ENCODE results near the gene GTPBP6. TPM values are rescaled to one million over a fixed set of nuclear protein-coding genes. Genes with fewer than 3 reads are reported as not detected.

Gene GTPBP6
- total RNA-seq, 1 donor from 2014 or later, result 75.6 TPM

DNA sequence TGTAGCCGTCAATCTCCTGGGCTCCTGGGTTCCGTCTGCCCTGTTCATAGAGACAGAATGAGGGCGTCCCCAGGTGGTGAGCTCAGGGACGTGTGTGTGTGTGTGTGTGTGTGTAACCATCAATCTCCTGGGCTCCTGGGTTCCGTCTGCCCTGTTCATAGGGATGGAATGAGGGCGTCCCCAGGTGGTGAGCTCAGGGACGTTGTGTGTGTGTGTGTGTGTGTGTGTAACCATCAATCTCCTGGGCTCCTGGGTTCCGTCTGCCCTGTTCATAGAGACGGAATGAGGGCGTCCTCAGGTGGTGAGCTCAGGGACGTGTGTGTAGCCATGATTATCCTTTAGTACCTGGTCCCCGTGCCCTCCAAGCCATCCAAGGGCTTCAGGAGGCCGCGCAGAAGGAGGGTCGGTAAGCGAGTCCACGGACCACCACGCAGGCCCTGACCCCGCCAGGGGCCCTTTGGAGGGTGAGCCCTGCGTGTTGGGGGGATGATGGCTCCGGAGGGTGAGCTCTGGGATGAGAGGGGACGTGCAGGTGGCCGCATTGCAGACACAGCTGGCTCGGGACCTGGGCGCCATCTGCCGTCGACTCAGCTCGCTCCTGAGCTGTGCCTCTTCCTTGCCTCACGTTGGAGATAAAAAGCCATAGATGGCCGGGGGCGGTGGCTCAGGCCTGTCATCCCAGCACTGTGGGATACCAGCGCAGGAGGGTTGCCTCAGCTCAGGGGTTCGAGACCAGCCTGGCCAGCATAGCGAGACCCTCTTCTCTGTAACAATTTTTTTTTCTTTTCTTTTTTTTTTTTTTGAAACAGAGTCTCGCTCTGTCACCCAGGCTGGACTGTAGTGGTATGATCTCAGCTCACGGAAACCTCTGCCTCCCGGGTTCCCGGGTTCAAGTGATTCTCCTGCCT is 5.4 kb upstream of the GTPBP6 start:
- intact Hi-C loops (cut with micrococcal nuclease), result no loop called here
- Mint-ChIP-seq H3K27me3 (peaks cover 2% of the 10 kb centered on the region), H3K27ac (no peak overlapping the region), H3K4me1 (peaks cover 29% of the 10 kb centered on the region), H3K4me3 (no peak overlapping the region), H3K9me3 (no peaks in the 10 kb centered on the region), H3K36me3 (ENCODE audit: low read depth) (no peaks in the 10 kb centered on the region)
- CTCF ChIA-PET, result no interaction called here
- TF ChIP-seq, protein P1, sequence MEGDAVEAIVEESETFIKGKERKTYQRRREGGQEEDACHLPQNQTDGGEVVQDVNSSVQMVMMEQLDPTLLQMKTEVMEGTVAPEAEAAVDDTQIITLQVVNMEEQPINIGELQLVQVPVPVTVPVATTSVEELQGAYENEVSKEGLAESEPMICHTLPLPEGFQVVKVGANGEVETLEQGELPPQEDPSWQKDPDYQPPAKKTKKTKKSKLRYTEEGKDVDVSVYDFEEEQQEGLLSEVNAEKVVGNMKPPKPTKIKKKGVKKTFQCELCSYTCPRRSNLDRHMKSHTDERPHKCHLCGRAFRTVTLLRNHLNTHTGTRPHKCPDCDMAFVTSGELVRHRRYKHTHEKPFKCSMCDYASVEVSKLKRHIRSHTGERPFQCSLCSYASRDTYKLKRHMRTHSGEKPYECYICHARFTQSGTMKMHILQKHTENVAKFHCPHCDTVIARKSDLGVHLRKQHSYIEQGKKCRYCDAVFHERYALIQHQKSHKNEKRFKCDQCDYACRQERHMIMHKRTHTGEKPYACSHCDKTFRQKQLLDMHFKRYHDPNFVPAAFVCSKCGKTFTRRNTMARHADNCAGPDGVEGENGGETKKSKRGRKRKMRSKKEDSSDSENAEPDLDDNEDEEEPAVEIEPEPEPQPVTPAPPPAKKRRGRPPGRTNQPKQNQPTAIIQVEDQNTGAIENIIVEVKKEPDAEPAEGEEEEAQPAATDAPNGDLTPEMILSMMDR (IDR thresholded peaks at IDR 0.05), result no peak
- POLR2A ChIA-PET, result no interaction called here
- ATAC-seq (ENCODE audit: low read depth) (no peak), DNase-seq (no peak)

DNA sequence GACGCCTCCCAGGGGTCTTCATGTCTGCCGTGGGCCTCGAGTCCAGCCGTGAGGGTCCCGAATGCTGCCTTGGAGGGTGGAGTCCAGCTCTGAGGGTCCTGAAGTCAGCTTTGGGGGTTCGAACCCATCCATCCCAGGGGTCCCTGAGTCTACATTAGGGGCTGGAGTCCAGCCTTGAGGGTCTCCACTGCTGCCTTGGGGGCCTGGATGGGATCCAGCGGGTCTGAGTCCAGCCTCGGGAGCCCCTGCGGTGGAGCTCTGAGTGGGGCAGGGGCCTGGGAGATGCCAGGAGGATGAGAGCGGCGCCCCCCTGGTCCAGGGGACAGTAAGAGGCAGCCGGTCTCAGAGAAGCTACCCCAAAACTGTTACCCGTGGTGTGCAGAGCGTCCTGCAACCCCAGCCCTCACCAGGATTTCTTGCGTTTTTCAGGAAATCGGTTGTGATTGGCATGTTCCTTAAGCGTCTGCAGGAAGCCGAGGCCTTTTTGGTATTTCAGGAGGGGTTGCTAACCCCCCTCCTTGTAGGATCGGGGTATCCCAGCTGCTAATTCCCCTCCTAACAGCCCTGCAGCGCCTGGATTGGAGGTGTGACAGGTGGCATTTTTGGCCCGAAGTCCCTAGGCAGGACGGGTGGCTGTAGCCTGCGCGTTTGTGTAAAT is 1.7 kb upstream of the GTPBP6 start:
- H3K4me3 Mint-ChIP-seq, result peak overlapping the region; percentile 78
- H3K4me1 Mint-ChIP-seq, result peaks cover 37% of the 10 kb centered on the region
- TF ChIP-seq, protein P1 (IDR thresholded peaks at IDR 0.05), result no peak
- POLR2A ChIA-PET, result no interaction called here
- DNase-seq, result no peak
- H3K27me3 Mint-ChIP-seq, result peaks cover 2% of the 10 kb centered on the region
- intact Hi-C loops (cut with micrococcal nuclease), result no loop called here
- peaks cover 13% of the 10 kb centered on the region for H3K36me3 Mint-ChIP-seq (ENCODE audit: low read depth)
- peak overlapping the region; percentile 41 for H3K27ac Mint-ChIP-seq
- no peak for ATAC-seq (ENCODE audit: low read depth)
- CTCF ChIA-PET, result no interaction called here
- no peaks in the 10 kb centered on the region for H3K9me3 Mint-ChIP-seq

DNA sequence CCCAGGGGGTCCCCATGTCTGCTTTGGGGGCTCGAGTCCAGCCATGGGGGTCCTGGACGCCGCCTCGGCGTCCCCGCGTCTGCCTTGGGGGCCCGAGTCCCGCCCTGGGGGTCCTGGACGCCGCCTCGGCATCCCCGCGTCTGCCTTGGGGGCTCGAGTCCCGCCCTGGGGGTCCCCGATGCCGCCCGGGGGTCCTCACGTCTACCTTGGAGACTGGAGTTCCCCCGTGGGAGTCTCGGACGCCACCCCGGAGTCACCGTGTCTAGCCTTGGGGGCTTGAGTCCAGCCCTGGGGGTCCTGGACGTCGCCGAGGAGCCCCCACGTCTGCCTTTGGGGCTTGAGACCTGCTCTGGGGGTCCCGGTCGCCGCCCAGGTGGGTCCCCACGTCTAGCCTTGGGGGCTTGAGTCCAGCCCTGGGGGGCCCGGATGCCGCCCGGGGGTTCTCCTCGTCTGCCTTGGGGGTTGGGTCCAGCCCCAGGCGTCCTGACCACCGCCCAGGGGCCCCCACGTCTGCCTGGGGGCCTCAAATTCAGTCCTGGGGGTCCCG is 1.1 kb upstream of the GTPBP6 start:
- peak overlapping the region; percentile 82 for H3K4me3 Mint-ChIP-seq
- peak; percentile 33 for DNase-seq
- no peaks in the 10 kb centered on the region for H3K27me3 Mint-ChIP-seq
- POLR2A ChIA-PET, result no interaction called here
- peak overlapping the region; percentile 41 for H3K27ac Mint-ChIP-seq
- no peak for ATAC-seq (ENCODE audit: low read depth)
- CTCF ChIA-PET, result no interaction called here
- intact Hi-C loops (cut with micrococcal nuclease), result loop anchor here (2.0 kb wide), 1 partner anchor 1073 kb away; the partner anchor contains the start of gene SLC25A6
- TF ChIP-seq, protein P1 (IDR thresholded peaks at IDR 0.05), result no peak
- H3K4me1 Mint-ChIP-seq, result peaks cover 35% of the 10 kb centered on the region
- H3K36me3 Mint-ChIP-seq (ENCODE audit: low read depth), result peaks cover 13% of the 10 kb centered on the region
- no peaks in the 10 kb centered on the region for H3K9me3 Mint-ChIP-seq

DNA sequence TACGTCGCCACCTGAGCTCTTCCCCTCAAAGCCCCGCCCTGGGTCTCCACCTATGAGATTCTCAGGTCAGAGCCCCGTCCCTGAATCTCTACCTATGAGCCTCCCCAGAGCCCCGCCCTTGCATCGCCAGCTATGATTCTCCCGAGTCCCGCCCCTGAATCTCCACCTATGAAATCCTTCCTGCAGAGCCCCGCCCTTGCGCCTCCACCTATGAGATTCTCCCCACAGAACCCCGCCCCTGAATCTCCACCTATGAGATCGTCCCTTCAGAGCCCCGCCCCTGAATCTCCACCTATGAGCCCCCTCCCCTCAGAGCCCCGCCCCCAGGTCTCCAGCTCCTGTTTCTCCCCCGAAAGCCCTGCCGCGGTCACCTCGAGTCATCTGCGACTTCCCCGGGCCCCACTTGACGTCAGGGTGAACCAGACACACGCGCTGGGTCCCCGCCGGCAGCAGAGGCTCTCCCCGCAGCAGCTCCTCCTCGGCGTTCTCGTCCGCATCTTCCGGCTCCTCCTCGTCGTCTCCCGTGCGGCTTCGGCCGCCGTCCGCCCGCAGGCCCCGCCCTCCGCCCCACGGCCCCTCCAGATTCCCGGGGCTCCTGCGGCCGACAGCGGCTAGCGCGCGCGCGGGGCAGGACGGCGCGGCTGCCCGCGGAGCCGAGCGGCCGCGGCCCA is 393 bp downstream of the GTPBP6 start:
- intact Hi-C loops (cut with micrococcal nuclease), result loop anchor here (1.0 to 2.0 kb wide), 3 partner anchors 35 to 1075 kb away; partner anchors contain the start of gene SLC25A6
- H3K36me3 Mint-ChIP-seq (ENCODE audit: low read depth), result peaks cover 23% of the 10 kb centered on the region
- DNase-seq, result peak; percentile 87
- ChIA-PET CTCF (no interaction called here), POLR2A (no interaction called here)
- H3K9me3 Mint-ChIP-seq, result no peaks in the 10 kb centered on the region
- H3K4me3 Mint-ChIP-seq, result peak overlapping the region; percentile 94
- no peaks in the 10 kb centered on the region for H3K27me3 Mint-ChIP-seq
- peak overlapping the region; percentile 98 for H3K27ac Mint-ChIP-seq
- peak; percentile 64 for ATAC-seq (ENCODE audit: low read depth)
- TF ChIP-seq, protein P1 (IDR thresholded peaks at IDR 0.05), result no peak
- peaks cover 25% of the 10 kb centered on the region for H3K4me1 Mint-ChIP-seq

Measured in activated B cell treated with CpG ODN at 0.5 μM for 24 hours (primary cell).